Measurements from ENCODE around the gene IRF8. TPM values are rescaled to one million over a fixed set of nuclear protein-coding genes. Genes with fewer than 3 reads are reported as not detected.

IRF8 gene
- total RNA-seq, 1 experiment from 2014 or later, result not detected

- H3K9me3 Mint-ChIP-seq (ENCODE audit: unreplicated experiment), result no peaks in the 10 kb centered on the region
- no peaks in the 10 kb centered on the region for H3K4me1 Mint-ChIP-seq (ENCODE audit: insufficient read depth, unreplicated experiment)
- ChIA-PET CTCF (no interaction called here), POLR2A (no interaction called here)
- TF ChIP-seq, protein P1, sequence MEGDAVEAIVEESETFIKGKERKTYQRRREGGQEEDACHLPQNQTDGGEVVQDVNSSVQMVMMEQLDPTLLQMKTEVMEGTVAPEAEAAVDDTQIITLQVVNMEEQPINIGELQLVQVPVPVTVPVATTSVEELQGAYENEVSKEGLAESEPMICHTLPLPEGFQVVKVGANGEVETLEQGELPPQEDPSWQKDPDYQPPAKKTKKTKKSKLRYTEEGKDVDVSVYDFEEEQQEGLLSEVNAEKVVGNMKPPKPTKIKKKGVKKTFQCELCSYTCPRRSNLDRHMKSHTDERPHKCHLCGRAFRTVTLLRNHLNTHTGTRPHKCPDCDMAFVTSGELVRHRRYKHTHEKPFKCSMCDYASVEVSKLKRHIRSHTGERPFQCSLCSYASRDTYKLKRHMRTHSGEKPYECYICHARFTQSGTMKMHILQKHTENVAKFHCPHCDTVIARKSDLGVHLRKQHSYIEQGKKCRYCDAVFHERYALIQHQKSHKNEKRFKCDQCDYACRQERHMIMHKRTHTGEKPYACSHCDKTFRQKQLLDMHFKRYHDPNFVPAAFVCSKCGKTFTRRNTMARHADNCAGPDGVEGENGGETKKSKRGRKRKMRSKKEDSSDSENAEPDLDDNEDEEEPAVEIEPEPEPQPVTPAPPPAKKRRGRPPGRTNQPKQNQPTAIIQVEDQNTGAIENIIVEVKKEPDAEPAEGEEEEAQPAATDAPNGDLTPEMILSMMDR (IDR thresholded peaks at IDR 0.05; ENCODE audit: unreplicated experiment), result no peak
- intact Hi-C loops (cut with micrococcal nuclease), result no loop called here
- H3K4me3 Mint-ChIP-seq (ENCODE audit: unreplicated experiment), result no peak overlapping the region
- H3K27ac Mint-ChIP-seq (ENCODE audit: low read depth, unreplicated experiment), result no peak overlapping the region
- H3K27me3 Mint-ChIP-seq (ENCODE audit: insufficient read depth, unreplicated experiment), result peaks cover 32% of the 10 kb centered on the region
- no peaks in the 10 kb centered on the region for H3K36me3 Mint-ChIP-seq (ENCODE audit: insufficient read depth, unreplicated experiment)
- BruUV-seq (replicated peaks), result no TSS peak
- no peak for DNase-seq (ENCODE audit: unreplicated experiment)
These were observed 36.2 kb upstream of the IRF8 start for GRCh38 chr16:85862476-85863383.

DNA sequence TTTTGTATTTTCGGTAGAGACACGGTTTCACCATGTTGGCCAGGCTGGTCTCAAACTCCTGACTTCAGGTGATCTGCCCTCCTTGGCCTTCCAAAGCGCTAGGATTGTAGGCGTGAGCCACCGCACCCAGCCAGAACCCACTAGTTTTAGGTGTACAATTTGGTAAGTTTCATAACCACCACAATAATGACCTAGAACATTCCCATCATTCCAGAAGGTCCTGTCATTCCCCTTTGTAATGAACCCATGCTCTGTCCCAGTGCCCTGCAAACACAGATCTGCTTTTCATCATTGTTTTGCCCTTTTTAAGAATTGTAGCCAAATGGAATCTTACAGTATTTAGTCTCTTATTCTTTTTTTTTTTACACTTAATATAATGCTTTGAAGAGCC is 35.6 kb upstream of the IRF8 start:
- no peaks in the 10 kb centered on the region for H3K36me3 Mint-ChIP-seq (ENCODE audit: insufficient read depth, unreplicated experiment)
- ChIA-PET CTCF (no interaction called here), POLR2A (no interaction called here)
- intact Hi-C loops (cut with micrococcal nuclease), result no loop called here
- no peaks in the 10 kb centered on the region for H3K9me3 Mint-ChIP-seq (ENCODE audit: unreplicated experiment)
- H3K27ac Mint-ChIP-seq (ENCODE audit: low read depth, unreplicated experiment), result no peak overlapping the region
- TF ChIP-seq, protein P1 (IDR thresholded peaks at IDR 0.05; ENCODE audit: unreplicated experiment), result no peak
- H3K27me3 Mint-ChIP-seq (ENCODE audit: insufficient read depth, unreplicated experiment), result peaks cover 33% of the 10 kb centered on the region
- H3K4me1 Mint-ChIP-seq (ENCODE audit: insufficient read depth, unreplicated experiment), result no peaks in the 10 kb centered on the region
- BruUV-seq (replicated peaks), result no TSS peak
- no peak overlapping the region for H3K4me3 Mint-ChIP-seq (ENCODE audit: unreplicated experiment)
- DNase-seq (ENCODE audit: unreplicated experiment), result no peak

- Mint-ChIP-seq H3K4me3 (ENCODE audit: unreplicated experiment) (no peak overlapping the region), H3K9me3 (ENCODE audit: unreplicated experiment) (no peaks in the 10 kb centered on the region), H3K27me3 (ENCODE audit: insufficient read depth, unreplicated experiment) (peaks cover 35% of the 10 kb centered on the region), H3K36me3 (ENCODE audit: insufficient read depth, unreplicated experiment) (no peaks in the 10 kb centered on the region), H3K27ac (ENCODE audit: low read depth, unreplicated experiment) (no peak overlapping the region), H3K4me1 (ENCODE audit: insufficient read depth, unreplicated experiment) (peaks cover 1% of the 10 kb centered on the region)
- intact Hi-C loops (cut with micrococcal nuclease), result no loop called here
- DNase-seq (ENCODE audit: unreplicated experiment), result no peak
- TF ChIP-seq, protein P1 (IDR thresholded peaks at IDR 0.05; ENCODE audit: unreplicated experiment), result no peak
- CTCF ChIA-PET, result no interaction called here
- POLR2A ChIA-PET, result interaction anchor here (0.7 kb wide), 1 partner anchor 127 kb away, joined by 3 read pairs; no protein-coding TSS in a partner anchor
- BruUV-seq (replicated peaks), result no TSS peak
These were observed 34.0 kb upstream of the IRF8 start for GRCh38 chr16:85864965-85865364.

DNA sequence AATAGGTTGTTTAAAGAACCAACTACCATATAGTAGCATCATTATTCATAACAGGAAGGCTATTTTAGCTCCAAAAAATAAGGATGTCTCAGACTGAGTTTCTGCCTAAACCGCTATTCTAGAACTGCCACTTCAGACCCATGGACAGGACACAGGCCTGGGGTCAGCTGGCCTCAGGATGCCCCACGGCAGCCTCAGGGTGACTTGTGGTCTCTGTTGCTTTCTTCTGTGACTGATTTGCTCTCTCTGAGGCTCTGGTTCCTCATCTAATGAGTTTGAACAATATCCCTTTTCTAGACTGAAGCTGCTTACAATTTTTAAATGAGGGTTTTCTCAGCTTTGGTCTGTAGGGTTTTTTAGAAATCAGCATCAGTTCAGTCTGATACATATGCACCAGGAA is 31.8 kb upstream of the IRF8 start:
- peaks cover 53% of the 10 kb centered on the region for H3K27me3 Mint-ChIP-seq (ENCODE audit: insufficient read depth, unreplicated experiment)
- CTCF ChIA-PET, result interaction anchor here (0.6 kb wide), 1 partner anchor 39 kb away, joined by 3 read pairs; no protein-coding TSS in a partner anchor
- intact Hi-C loops (cut with micrococcal nuclease), result no loop called here
- no TSS peak for BruUV-seq (replicated peaks)
- H3K9me3 Mint-ChIP-seq (ENCODE audit: unreplicated experiment), result no peaks in the 10 kb centered on the region
- no peak overlapping the region for H3K4me3 Mint-ChIP-seq (ENCODE audit: unreplicated experiment)
- no peaks in the 10 kb centered on the region for H3K36me3 Mint-ChIP-seq (ENCODE audit: insufficient read depth, unreplicated experiment)
- H3K27ac Mint-ChIP-seq (ENCODE audit: low read depth, unreplicated experiment), result no peak overlapping the region
- POLR2A ChIA-PET, result interaction anchor here (1.1 kb wide), 1 partner anchor 13 kb away, joined by 3 read pairs; no protein-coding TSS in a partner anchor
- TF ChIP-seq, protein P1 (IDR thresholded peaks at IDR 0.05; ENCODE audit: unreplicated experiment), result no peak
- DNase-seq (ENCODE audit: unreplicated experiment), result no peak
- peaks cover 5% of the 10 kb centered on the region for H3K4me1 Mint-ChIP-seq (ENCODE audit: insufficient read depth, unreplicated experiment)
